HepG2 (cell line): ENCODE data around the gene CREG1. TPM values are rescaled to one million over a fixed set of nuclear protein-coding genes. Genes with fewer than 3 reads are reported as not detected.
A peak's percentile ranks its signal among the peaks of the same experiment; 100 is the strongest.

Experiments used
- ATF3 ChIP-seq: sonication (generic); formaldehyde crosslinking; IDR thresholded peaks from 2 replicates; pipeline ENCODE4 v1.4.0; 2020; ENCODE audit warnings: missing genetic modification reagents
- CBX5 ChIP-seq: sonication (generic); formaldehyde crosslinking; IDR thresholded peaks from 2 replicates; pipeline ENCODE4 v1.4.0; 2020; ENCODE audit warnings: missing genetic modification reagents, borderline replicate concordance
- ELF3 ChIP-seq: IDR thresholded peaks from 2 replicates; pipeline ENCODE4 v1.6.1; 2016; ENCODE audit warnings: missing genetic modification reagents, missing compliant biosample characterization
- FOXK1 ChIP-seq: sonication (generic); formaldehyde crosslinking; IDR thresholded peaks from 2 replicates; pipeline ENCODE4 v1.4.0; 2020; ENCODE audit warnings: low read depth, missing genetic modification reagents, borderline replicate concordance
- HDAC1 ChIP-seq: sonication (generic); formaldehyde crosslinking; IDR thresholded peaks from 2 replicates; pipeline ENCODE4 v1.5.1; 2020; ENCODE audit warnings: mild to moderate bottlenecking, missing genetic modification reagents
- HMG20A ChIP-seq: IDR thresholded peaks from 2 replicates; pipeline ENCODE4 v1.6.1; 2016; ENCODE audit warnings: borderline replicate concordance
- MIER3 ChIP-seq: IDR thresholded peaks from 2 replicates; pipeline ENCODE4 v1.6.1; 2016; ENCODE audit warnings: missing compliant biosample characterization, borderline replicate concordance
- PCBP1 ChIP-seq: fragments of 200-400 bp; formaldehyde crosslinking; IDR thresholded peaks from 2 replicates; pipeline ENCODE4 v1.6.1; 2017; ENCODE audit warnings: mild to moderate bottlenecking, low read depth, low read length, borderline replicate concordance
- REL ChIP-seq: sonication (generic); formaldehyde crosslinking; conservative IDR thresholded peaks from 2 replicates; pipeline ENCODE4 v1.8.0; 2022; ENCODE audit warnings: mild to moderate bottlenecking, missing genetic modification reagents, moderate library complexity
- SALL2 ChIP-seq: sonication (generic); formaldehyde crosslinking; IDR thresholded peaks from 2 replicates; pipeline ENCODE4 v1.8.1; 2023; ENCODE audit warnings: mild to moderate bottlenecking, missing genetic modification reagents, inconsistent platforms
- SIN3A ChIP-seq: IDR thresholded peaks from 2 replicates; pipeline ENCODE4 v1.6.1; 2011; ENCODE audit warnings: low read depth, mild to moderate bottlenecking, control low read depth, low read length, borderline replicate concordance
- TFAP4 ChIP-seq: sonication (generic); IDR thresholded peaks from 2 replicates; pipeline ENCODE4 v1.6.1; 2016; ENCODE audit warnings: low read depth, borderline replicate concordance
- THAP11 ChIP-seq: IDR thresholded peaks from 2 replicates; pipeline ENCODE4 v1.6.1; 2016; ENCODE audit warnings: missing biosample characterization, missing genetic modification reagents
- ZFP36L1 ChIP-seq: sonication (generic); formaldehyde crosslinking; IDR thresholded peaks from 2 replicates; pipeline ENCODE4 v1.8.0; 2022; ENCODE audit warnings: mild to moderate bottlenecking, missing genetic modification reagents, moderate library complexity
- ZKSCAN5 ChIP-seq: sonication (generic); formaldehyde crosslinking; IDR thresholded peaks from 2 replicates; pipeline ENCODE4 v1.5.1; 2020; ENCODE audit warnings: mild to moderate bottlenecking, missing genetic modification reagents
- ZSCAN22 ChIP-seq: sonication (generic); formaldehyde crosslinking; IDR thresholded peaks from 2 replicates; pipeline ENCODE4 v1.4.0; 2020; ENCODE audit warnings: mild to moderate bottlenecking, missing genetic modification reagents
- polyA plus RNA-seq, 8 experiments: library from polyadenylated mRNA; depleted of rRNA in 3 of 8; stranded (reverse) in 7 of 8; unstranded in 1 of 8; fragments of >200 nt; fragmentation: Illumina TruSeq in 4 of 8; extraction: Trizol in 4 of 8; gene quantifications; 2 replicates each; pipeline versions ENCODE4 v1.2.1 to v1.2.3, GENCODE V29; 2011 to 2016; ENCODE audit warnings: low read depth in 4 of 8, missing spikeins in 1 of 8, mixed read lengths in 1 of 8; ENCODE audit not compliant: insufficient read depth in 1 of 8
- total RNA-seq, 5 experiments: library from RNA; depleted of rRNA; stranded (reverse); fragments of >200 nt; fragmentation: Illumina TruSeq; extraction: Trizol; gene quantifications; 2 replicates each; pipeline ENCODE4 v1.2.3, GENCODE V29; 2016; ENCODE audit warnings: low read depth in 1 of 5
- TF ChIP-seq, protein P1 (sequence below), 2 experiments: fragments of 450-650 bp in 1 of 2; sonication (generic) in 1 of 2; formaldehyde crosslinking; IDR thresholded peaks; 2 replicates each; pipeline versions ENCODE4 v1.5.0 to v1.8.0; 2020 to 2022; ENCODE audit warnings: mild to moderate bottlenecking in 1 of 2, missing genetic modification reagents in 1 of 2
- TF ChIP-seq, protein P2 (sequence below): IDR thresholded peaks from 2 replicates; pipeline ENCODE4 v1.6.1; 2018; ENCODE audit warnings: missing genetic modification reagents, mild to moderate bottlenecking, missing compliant biosample characterization
- TF ChIP-seq, protein P3 (sequence below), 2 experiments: sonication (generic) in 1 of 2; formaldehyde crosslinking in 1 of 2; IDR thresholded peaks; 2 replicates each; pipeline versions ENCODE4 v1.5.1 to v1.6.1; 2011 to 2020; ENCODE audit warnings: borderline replicate concordance in 1 of 2, low read depth in 1 of 2, low read length in 1 of 2, mild to moderate bottlenecking in 1 of 2, missing genetic modification reagents in 1 of 2, moderate library complexity in 1 of 2
- TF ChIP-seq, protein P4 (sequence below), 2 experiments: IDR thresholded peaks; 2 replicates each; pipeline ENCODE4 v1.6.1; 2011 to 2012; ENCODE audit warnings: low read length in 2 of 2, borderline replicate concordance in 1 of 2, low read depth in 1 of 2, mild to moderate bottlenecking in 1 of 2, moderate library complexity in 1 of 2

The CREG1 gene
- total and polyA plus RNA-seq, 2 of the 13 experiments (the other 11 are each of a cell fraction or from before 2014, with no cell fraction given): 31.3 to 33.5 TPM

DNA sequence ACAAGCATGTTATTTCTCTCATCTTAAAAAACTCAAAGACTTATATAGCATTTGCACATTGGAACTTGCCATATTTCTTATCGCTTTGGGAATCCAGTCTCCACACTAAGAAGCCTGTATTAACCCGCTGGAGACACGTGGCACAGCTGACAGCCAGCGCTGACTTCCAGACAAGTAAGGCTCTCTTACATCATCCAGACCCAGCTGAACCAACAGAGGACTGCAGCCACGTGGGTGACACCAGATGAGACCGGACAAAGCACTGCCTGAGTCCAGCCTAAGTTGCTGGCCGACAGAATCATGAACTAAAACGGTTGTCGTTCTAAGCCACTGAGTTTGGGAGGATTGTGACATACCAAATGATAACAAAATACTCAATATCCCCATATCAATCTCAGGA, 28.9 kb downstream of the CREG1 start (continued):
- TF ChIP-seq REL (no peak), ELF3 (0 out of 2 replicates have a peak, but pooled peaks have one; percentile 14), MIER3 (peak; percentile 40; the same call in 1 of the 2 replicates), HMG20A (CRISPR knock-in tag) (peak; percentile 55; the same call in 1 of the 2 replicates), FOXK1 (peak; percentile 66; the same call in 1 of the 2 replicates), SALL2 (CRISPR knock-in tag) (0 out of 2 replicates have a peak, but pooled peaks have one; percentile 25), TFAP4 (peak; percentile 99), THAP11 (CRISPR knock-in tag) (peak; percentile 49), CBX5 (CRISPR knock-in tag) (peak; percentile 57; the same call in 1 of the 2 replicates), ZFP36L1 (CRISPR knock-in tag) (no peak), ATF3 (CRISPR knock-in tag) (peak; percentile 79), ZSCAN22 (CRISPR knock-in tag) (no peak), ZKSCAN5 (CRISPR knock-in tag) (no peak), SIN3A (0 out of 2 replicates have a peak, but pooled peaks have one; percentile 65), HDAC1 (CRISPR knock-in tag) (peak; percentile 57; the same call in 1 of the 2 replicates), PCBP1 (no peak)
- TF ChIP-seq, protein P1, sequence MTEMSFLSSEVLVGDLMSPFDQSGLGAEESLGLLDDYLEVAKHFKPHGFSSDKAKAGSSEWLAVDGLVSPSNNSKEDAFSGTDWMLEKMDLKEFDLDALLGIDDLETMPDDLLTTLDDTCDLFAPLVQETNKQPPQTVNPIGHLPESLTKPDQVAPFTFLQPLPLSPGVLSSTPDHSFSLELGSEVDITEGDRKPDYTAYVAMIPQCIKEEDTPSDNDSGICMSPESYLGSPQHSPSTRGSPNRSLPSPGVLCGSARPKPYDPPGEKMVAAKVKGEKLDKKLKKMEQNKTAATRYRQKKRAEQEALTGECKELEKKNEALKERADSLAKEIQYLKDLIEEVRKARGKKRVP (CRISPR knock-in tag; IDR thresholded peaks at IDR 0.05): peak in 1 of 2 experiments; percentile 98; a peak in 2 of 4 replicates
- TF ChIP-seq, protein P2, sequence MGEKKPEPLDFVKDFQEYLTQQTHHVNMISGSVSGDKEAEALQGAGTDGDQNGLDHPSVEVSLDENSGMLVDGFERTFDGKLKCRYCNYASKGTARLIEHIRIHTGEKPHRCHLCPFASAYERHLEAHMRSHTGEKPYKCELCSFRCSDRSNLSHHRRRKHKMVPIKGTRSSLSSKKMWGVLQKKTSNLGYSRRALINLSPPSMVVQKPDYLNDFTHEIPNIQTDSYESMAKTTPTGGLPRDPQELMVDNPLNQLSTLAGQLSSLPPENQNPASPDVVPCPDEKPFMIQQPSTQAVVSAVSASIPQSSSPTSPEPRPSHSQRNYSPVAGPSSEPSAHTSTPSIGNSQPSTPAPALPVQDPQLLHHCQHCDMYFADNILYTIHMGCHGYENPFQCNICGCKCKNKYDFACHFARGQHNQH (CRISPR knock-in tag): peak; percentile 57; the same call in 1 of the 2 replicates
- TF ChIP-seq, protein P3, sequence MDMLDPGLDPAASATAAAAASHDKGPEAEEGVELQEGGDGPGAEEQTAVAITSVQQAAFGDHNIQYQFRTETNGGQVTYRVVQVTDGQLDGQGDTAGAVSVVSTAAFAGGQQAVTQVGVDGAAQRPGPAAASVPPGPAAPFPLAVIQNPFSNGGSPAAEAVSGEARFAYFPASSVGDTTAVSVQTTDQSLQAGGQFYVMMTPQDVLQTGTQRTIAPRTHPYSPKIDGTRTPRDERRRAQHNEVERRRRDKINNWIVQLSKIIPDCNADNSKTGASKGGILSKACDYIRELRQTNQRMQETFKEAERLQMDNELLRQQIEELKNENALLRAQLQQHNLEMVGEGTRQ (IDR thresholded peaks at IDR 0.05; ENCODE audit: low read depth, low read length): peak; percentile 47; the same call in 1 of the 2 replicates
- TF ChIP-seq, protein P3 (CRISPR knock-in tag; IDR thresholded peaks at IDR 0.05; ENCODE audit: borderline replicate concordance): no peak; the same call in 1 of the 2 replicates
- TF ChIP-seq, protein P4, sequence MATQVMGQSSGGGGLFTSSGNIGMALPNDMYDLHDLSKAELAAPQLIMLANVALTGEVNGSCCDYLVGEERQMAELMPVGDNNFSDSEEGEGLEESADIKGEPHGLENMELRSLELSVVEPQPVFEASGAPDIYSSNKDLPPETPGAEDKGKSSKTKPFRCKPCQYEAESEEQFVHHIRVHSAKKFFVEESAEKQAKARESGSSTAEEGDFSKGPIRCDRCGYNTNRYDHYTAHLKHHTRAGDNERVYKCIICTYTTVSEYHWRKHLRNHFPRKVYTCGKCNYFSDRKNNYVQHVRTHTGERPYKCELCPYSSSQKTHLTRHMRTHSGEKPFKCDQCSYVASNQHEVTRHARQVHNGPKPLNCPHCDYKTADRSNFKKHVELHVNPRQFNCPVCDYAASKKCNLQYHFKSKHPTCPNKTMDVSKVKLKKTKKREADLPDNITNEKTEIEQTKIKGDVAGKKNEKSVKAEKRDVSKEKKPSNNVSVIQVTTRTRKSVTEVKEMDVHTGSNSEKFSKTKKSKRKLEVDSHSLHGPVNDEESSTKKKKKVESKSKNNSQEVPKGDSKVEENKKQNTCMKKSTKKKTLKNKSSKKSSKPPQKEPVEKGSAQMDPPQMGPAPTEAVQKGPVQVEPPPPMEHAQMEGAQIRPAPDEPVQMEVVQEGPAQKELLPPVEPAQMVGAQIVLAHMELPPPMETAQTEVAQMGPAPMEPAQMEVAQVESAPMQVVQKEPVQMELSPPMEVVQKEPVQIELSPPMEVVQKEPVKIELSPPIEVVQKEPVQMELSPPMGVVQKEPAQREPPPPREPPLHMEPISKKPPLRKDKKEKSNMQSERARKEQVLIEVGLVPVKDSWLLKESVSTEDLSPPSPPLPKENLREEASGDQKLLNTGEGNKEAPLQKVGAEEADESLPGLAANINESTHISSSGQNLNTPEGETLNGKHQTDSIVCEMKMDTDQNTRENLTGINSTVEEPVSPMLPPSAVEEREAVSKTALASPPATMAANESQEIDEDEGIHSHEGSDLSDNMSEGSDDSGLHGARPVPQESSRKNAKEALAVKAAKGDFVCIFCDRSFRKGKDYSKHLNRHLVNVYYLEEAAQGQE (IDR thresholded peaks at IDR 0.05; ENCODE audit: borderline replicate concordance in 1 of 2, low read depth in 1 of 2, low read length in 2 of 2): no peak
